Activated CD8-positive, alpha-beta memory T cell treated with anti-CD3 and anti-CD28 coated beads for 1 hour (primary cell): ENCODE measurements around the gene UBE2J2.

Experiments
- DNase-seq, 2 donors: peaks; one replicate each; pipeline ENCODE4 v3.0.0-alpha.2; 2020; ENCODE audit warnings: low read depth in 1 of 2; ENCODE audit errors: extremely low read depth in 1 of 2

UBE2J2 gene

DNA sequence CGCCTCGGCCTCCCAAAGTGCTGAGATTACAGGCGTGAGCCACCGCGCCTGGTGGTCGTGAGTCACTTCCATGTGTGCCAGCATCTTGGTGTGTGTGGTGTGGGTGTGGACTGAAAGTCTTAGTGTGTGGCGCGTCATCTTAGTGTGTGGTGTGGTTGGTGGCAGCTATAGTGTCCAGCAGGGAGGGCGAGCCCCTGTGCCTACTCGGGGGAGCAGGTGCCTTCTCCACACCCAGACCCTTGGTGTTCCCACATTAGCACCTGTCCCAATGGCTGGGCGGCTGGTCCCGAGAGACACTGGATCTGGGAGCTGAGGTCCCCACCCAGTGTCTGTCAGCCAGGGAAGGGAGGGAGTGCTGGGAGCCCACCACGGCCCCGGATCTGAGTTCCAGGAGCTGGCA lies 9.3 kb upstream of the UBE2J2 start:
- DNase-seq: no peak

GRCh38 chr1:1281533-1282321 lies 8.1 kb upstream of the UBE2J2 start:
- no peak for DNase-seq

DNA sequence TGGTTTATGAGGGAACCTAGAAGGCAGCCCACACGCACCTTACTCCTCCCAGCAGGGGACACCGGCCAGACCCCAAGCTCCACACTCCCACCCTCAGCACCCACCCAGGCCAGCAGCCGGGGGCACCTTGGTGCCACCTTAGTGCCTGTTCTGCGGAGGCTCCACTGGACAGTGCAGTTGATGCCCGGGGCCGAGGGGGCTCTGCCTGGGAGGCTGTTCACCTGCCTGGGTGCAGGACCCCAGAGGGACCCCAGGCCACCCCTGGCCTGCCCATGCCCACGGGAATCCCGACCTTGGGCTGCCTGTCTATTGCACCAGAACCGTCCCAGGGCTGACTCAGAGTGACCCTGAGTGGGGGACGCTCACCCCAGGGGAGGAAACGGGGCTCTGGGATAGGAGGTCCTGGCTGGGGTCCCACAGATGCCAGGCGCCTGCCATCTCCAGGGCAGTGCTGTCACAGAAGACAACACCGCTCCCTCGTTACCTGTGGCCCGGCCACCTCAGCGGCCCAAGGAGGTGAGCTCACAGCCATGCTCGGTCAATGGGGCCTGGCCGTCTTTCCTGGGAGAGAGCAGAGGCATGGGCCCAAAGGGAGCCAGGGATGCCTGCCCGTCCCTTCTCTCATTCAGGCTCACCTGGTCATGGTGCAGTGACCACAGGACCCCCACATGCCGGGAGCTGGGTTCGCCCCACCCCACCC lies 7.3 kb upstream of the UBE2J2 start:
- no peak for DNase-seq

DNA sequence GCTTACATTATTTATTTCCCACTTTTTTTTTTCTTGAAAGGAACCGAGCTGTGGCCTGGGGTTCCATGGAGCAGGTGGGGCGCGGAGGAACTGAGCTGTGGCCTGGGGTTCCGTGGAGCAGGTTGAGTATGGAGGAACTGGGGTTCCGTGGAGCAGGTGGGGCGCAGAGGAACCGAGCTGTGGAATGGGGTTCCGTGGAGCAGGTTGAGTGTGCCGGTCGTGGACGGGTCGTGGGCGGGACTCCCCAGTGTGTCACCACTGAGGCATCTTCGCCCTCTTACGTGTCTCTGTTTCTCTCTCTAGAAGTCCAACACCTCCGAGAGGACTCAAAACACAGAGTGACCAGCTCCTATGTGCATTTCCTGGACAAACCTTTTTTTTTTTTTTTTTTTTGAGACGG lies 5.4 kb upstream of the UBE2J2 start:
- no peak for DNase-seq

DNA sequence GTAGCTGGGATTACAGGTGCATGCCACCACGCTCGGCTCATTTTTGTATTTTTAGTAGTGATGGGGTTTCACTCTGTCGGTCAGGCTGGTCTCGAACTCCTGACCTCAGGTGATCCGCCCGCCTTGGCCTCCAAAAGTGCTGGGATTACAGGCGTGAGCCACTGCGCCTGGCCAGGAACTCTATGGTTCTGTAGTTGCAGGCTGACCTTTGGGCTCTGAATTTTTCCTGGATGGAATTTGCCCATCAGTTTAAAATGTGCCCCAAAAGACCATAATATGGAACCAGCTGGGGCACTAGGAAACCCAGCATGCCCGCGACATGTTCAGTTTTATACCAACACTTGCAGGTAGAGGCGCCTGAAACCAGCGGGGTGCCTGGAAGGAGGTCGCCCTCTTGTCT lies 5.0 kb upstream of the UBE2J2 start:
- DNase-seq: no peak

DNA sequence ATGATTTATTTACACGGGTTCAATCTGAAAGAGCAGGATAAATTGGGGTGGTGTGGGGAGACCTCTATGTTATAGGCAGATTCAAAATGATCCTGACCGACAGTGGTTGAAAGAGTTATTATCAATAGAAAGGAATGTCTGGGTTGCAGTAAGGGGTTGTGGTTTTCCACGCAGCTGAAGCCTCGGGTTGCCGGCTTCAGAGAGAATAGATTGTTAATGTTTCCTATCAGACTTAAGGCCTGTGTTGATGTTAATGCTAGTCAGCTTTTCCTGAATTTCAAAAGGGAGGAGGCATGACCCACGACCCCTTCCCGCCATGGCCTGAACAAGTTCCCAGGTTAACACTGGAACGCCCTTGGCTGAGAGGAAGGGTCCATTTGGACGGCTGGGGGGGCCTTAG lies 2.2 kb upstream of the UBE2J2 start:
- no peak for DNase-seq

- DNase-seq: no peak
Observed at GRCh38 chr1:1274931-1275431, 1.3 kb upstream of the UBE2J2 start.

- DNase-seq: no peak
Observed at GRCh38 chr1:1274299-1274930, 761 bp upstream of the UBE2J2 start.

GRCh38 chr1:1273209-1273511 lies 494 bp downstream of the UBE2J2 start:
- no peak for DNase-seq

GRCh38 chr1:1272341-1273208 lies 1.1 kb downstream of the UBE2J2 start:
- no peak for DNase-seq

DNA sequence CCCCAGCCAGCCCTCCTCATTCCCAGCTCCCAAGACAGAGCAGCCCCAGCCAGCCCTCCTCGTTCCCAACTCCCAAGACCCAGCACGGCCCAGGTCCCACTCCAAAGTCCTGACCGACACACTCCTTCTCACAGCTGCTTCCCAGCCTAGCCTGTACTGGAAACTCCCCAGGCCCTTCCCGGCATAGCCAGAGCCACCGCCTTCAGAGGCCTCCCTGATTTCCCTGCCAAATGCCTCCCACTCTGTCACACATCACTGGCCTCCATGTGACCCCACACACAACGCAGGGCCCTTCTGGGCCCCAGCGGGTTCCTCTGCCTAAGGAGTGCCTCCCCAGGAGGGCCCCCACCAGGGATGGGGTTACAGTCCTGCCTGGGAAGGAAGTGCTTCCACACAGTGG lies 2.8 kb downstream of the UBE2J2 start:
- DNase-seq: no peak

DNA sequence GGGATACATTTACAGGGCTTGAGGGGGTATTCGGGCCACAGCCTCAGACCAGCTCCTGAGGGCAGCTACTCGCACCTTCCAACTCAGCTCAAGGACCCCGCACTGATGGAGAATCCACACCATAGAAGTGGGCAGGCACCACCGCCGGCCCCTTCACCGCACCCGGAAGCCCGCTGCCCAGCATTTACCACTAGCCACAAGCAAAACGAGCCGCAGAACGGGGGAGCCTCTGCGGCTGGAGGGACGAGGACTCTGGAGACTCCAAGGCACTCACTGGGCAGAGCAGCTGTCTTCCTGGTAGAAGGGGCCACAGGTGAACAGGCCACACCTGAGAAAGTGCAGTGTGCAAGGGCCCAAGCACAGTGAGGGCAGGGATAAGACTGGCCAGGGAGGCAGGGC lies 5.4 kb downstream of the UBE2J2 start:
- DNase-seq: no peak

DNA sequence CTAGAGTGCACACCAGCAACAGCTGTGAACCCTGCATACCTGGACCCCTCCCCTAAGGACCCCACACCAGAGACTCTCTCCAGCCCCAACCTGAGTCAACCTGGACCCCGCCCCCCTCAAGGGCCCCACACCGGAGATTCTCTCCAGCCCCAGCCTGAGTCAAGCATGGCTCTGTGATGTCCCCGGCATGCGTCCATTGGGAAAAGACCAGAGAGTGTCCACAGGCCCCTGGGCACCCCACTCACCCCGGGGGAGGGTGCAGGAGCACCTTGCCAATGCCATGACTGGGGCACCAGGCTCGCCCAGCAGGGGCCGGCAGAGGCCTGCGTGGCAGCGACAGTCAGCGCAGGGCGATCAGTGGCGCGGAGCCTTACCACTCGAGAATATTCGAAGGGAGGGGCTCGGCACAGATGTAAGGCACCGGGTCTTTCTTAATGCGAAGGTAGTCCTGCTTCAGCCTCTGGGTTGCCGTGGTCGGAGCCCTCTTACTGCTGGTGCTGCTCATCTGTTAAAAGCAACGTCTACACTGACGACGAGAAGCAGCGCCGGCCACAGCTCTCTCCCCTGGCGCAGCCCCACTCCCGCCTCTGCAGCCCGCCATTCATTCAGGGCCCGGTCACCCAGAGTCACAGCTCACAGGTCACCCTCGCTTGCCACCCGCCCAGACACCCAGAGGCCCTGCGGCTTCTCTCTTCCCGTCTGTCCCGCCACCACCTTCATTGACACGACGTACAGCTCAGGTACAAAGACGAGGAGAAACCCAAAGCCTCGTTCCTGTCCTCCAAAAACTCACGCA lies 6.0 kb downstream of the UBE2J2 start:
- no peak for DNase-seq

- no peak for DNase-seq
Observed at GRCh38 chr1:1264868-1265272, 8.8 kb downstream of the UBE2J2 start.

GRCh38 chr1:1264026-1264425 lies 9.6 kb downstream of the UBE2J2 start:
- no peak for DNase-seq

DNA sequence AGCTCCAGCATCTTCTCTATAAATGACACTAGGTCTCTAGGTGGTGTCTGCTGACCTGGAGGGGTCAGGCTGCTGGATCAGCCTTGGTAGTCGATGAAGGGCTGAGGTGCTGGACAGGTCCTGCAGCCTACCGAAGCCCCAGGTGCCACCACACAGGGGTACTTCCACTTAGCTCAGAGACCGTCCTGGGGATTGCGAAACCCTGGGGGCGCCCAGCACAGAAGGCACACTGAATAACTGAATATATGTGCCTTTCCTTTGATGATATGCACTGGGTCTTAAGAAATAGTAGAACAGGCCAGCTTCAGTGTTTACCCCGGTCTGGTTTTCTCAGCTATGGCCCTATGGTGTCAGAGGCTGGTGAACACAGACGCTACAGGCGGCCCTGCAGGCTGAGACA lies 10.9 kb downstream of the UBE2J2 start:
- DNase-seq: no peak

DNA sequence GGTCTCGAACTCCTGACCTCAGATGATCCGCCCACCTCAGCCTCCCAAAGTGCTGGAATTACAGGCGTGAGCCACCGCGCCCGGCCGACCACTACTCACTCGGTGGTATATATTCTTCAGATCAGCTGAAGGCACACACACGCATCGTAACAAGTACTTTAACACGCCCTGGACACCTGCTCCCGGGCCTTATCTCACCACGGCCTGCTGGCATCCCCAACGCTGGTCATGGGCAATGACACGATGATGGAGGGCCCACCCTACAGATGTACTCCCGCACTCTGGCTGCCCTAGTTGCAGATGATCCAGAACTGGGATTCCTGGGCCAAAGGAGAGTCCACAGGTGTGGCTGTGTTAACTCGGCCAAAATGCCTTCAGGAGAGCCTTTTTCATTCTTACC lies 11.6 kb downstream of the UBE2J2 start:
- no peak for DNase-seq

GRCh38 chr1:1260843-1261560 lies 12.7 kb downstream of the UBE2J2 start:
- DNase-seq: no peak

DNA sequence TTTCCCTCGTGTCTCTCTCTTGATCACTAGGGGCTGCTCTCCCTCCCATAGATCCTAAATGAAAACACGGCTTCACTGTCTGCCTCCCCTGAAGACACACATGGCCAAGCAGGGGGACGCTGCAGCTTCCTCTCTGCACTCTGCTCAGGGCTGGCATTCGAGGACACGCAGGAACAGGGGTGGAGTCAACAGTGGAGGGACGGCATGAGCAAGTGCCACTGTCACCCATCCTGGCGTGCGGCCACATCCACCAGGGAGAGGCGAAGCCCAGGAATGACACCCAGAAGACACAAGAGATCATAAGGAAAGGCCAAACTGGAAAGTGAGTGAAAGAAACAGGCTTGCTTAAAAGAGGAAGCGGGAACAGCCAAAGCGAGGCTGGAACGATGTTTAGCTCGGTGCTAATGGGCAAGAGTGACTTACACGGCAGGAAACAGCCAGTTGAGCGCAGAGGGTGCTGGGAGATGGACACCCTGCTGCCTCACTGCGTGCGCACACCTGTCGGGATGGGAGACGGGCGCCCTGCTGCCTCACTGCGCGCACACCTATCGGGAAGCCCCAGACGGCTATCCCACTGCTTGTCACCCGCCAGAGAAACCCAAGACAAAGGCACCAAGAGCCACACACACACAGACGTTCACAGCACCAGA lies 13.6 kb downstream of the UBE2J2 start:
- DNase-seq: no peak
